ENCODE measurements around the gene CTNNA2. TPM values are rescaled to one million over a fixed set of nuclear protein-coding genes. Genes with fewer than 3 reads are reported as not detected.

Gene CTNNA2
- total RNA-seq, 1 donor from 2014 or later, result 3.5 TPM

GRCh38 chr2:79530443-79530842 is 17.6 kb downstream of the CTNNA2 start:
- Histone ChIP-seq H3K4me3 (ENCODE audit: low read depth, low read length) (no peak overlapping the region), H3K36me3 (ENCODE audit: control insufficient read depth, insufficient read depth, low read length) (no peaks in the 10 kb centered on the region), H3K27me3 (ENCODE audit: control insufficient read depth, insufficient read depth, low read length) (no peaks in the 10 kb centered on the region)
- DNase-seq (ENCODE audit: low read depth), result no peak
- TF ChIP-seq CTCF (IDR thresholded peaks at IDR 0.05; ENCODE audit: insufficient read depth, low read length, poor library complexity, severe bottlenecking), result peak; percentile 41

DNA sequence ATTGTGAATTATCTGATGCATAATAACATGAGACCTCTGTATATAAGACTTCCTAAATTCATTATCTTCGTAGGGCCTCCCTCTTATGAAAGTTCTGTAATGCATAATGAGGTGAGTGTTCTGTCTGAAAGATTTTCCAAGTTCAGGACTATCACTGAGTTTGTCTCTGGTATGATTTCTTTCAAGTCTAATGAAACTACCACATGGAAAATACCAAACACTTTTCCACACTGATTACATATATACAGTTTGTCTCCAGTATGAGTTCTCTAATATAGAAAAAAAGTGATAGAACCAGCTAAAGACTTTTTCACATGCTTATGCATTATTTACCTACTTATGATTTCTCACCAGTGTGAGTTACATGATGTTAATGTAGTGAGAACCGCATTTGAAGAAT is 34.7 kb downstream of the CTNNA2 start:
- no peak overlapping the region for H3K4me3 ChIP-seq (ENCODE audit: low read depth, low read length)
- no peaks in the 10 kb centered on the region for H3K36me3 ChIP-seq (ENCODE audit: control insufficient read depth, insufficient read depth, low read length)
- DNase-seq (ENCODE audit: low read depth), result no peak
- no peaks in the 10 kb centered on the region for H3K27me3 ChIP-seq (ENCODE audit: control insufficient read depth, insufficient read depth, low read length)
- no peak for TF ChIP-seq CTCF (IDR thresholded peaks at IDR 0.05; ENCODE audit: insufficient read depth, low read length, poor library complexity, severe bottlenecking)

DNA sequence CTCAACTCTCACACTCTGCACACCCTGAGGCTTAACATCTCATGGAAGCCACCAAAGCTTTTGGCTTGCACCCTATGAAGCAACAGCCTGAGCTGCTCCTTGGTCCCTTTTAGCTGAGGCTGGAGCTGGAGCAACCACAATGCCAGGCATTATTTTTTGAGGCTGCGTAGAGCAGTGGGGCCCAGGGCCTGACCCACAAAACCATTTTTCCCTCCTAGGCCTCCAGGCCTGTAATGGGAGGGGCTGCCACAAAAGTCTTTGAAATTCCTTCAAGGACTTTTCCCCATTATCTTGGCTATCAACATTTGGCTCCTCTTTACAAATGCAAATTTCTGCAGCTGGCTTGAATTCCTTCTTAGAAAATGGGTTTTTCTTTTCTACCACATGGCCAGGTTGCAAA is 39.8 kb downstream of the CTNNA2 start:
- no peak for TF ChIP-seq CTCF (IDR thresholded peaks at IDR 0.05; ENCODE audit: insufficient read depth, low read length, poor library complexity, severe bottlenecking)
- Histone ChIP-seq H3K4me3 (ENCODE audit: low read depth, low read length) (no peak overlapping the region), H3K27me3 (ENCODE audit: control insufficient read depth, insufficient read depth, low read length) (no peaks in the 10 kb centered on the region), H3K36me3 (ENCODE audit: control insufficient read depth, insufficient read depth, low read length) (no peaks in the 10 kb centered on the region)
- DNase-seq (ENCODE audit: low read depth), result no peak

GRCh38 chr2:79554899-79555298 is 42.0 kb downstream of the CTNNA2 start:
- no peak for DNase-seq (ENCODE audit: low read depth)
- TF ChIP-seq CTCF (IDR thresholded peaks at IDR 0.05; ENCODE audit: insufficient read depth, low read length, poor library complexity, severe bottlenecking), result no peak
- no peaks in the 10 kb centered on the region for H3K27me3 ChIP-seq (ENCODE audit: control insufficient read depth, insufficient read depth, low read length)
- no peak overlapping the region for H3K4me3 ChIP-seq (ENCODE audit: low read depth, low read length)
- H3K36me3 ChIP-seq (ENCODE audit: control insufficient read depth, insufficient read depth, low read length), result no peaks in the 10 kb centered on the region

DNA sequence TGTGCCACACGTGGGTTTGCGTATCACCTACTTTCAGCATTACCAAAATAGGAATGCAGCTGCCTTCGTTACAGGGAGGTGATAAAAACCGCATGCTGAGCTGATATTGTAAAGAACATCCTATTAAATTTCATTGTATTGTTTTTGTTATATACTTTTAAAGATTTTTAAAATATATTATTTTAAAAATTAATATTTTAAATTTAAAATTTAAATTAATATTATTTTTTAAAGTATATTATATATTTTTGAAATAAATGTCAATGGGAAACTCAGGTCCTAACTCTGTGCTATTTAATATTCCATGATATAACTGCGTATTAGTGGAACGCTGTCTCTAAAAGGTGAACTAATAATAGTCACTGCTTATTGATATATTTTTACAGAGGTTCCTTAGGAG is 51.2 kb downstream of the CTNNA2 start:
- no peak for TF ChIP-seq CTCF (IDR thresholded peaks at IDR 0.05; ENCODE audit: insufficient read depth, low read length, poor library complexity, severe bottlenecking)
- no peak overlapping the region for H3K4me3 ChIP-seq (ENCODE audit: low read depth, low read length)
- DNase-seq (ENCODE audit: low read depth), result no peak
- H3K27me3 ChIP-seq (ENCODE audit: control insufficient read depth, insufficient read depth, low read length), result no peaks in the 10 kb centered on the region
- no peaks in the 10 kb centered on the region for H3K36me3 ChIP-seq (ENCODE audit: control insufficient read depth, insufficient read depth, low read length)

- no peak for DNase-seq (ENCODE audit: low read depth)
- Histone ChIP-seq H3K27me3 (ENCODE audit: control insufficient read depth, insufficient read depth, low read length) (no peaks in the 10 kb centered on the region), H3K36me3 (ENCODE audit: control insufficient read depth, insufficient read depth, low read length) (no peaks in the 10 kb centered on the region), H3K4me3 (ENCODE audit: low read depth, low read length) (no peak overlapping the region)
- no peak for TF ChIP-seq CTCF (IDR thresholded peaks at IDR 0.05; ENCODE audit: insufficient read depth, low read length, poor library complexity, severe bottlenecking)
Measured at GRCh38 chr2:79569048-79569447, 56.2 kb downstream of the CTNNA2 start.
